ENCODE measurements around the gene FAM118B.

Gene FAM118B

GRCh38 chr11:126186708-126187529 is 24.7 kb upstream of the FAM118B start:
- no peak for DNase-seq

- no peak for DNase-seq
These were observed 23.1 kb upstream of the FAM118B start for GRCh38 chr11:126188332-126189108.

DNA sequence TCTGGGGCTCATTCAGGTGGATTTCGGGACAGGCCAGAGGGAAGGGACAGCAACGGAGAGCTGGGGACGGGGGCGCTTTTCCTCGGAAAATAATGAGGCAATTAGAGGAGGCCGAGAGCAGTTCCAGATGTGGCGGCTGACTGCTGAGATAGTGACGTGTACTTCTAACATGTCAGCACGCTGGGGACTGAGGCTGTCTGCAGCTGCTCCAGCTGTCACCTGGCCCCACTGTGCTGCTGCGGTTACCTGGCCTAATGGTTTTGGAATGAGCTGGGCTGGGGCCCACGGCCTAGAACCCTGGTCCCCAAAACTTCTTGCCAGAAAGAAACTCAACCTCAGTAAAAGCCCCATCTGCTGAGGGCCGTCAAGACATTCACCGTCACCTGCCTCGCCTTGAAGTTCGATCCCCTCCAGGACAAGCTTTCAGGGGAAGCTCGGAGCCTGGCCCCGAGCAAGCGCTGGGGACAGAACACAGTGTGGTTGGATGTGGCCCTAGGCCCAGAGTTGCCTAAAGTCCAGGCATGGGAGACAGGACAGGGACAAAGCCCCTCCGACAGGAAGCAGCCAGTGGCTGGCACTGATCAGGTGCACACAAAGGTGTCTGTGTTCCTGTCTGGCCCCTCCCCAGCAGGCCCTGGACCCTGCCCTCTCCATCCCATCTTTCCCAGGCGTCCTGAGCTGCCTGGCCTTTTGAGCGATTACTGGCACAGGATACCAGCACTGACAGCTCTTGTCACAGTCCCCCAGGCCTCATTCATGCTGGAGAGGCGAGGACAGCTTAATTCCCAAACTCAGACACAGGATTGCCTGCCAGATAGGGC is 22.3 kb upstream of the FAM118B start:
- DNase-seq = no peak

DNA sequence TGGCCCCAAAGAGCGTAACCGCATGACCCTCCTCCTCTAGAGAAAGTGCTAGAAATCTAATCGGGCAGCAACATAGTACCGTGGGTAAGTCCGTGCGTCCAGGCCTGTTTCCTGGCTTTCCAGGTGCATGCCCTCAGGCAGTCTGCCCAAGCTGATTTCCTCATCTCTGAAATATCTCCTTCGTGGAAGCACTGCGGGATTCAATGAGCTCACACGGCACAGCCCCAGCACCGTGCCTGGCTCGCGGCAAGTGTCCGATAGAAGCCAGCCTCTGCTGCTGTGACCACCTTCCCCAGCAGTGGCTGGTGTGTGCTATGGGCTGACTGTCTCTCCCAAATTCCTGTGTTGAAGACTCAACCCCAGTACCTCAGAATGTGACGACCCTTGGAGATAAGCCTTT is 20.8 kb upstream of the FAM118B start:
- no peak for DNase-seq

- no peak for DNase-seq
These were observed 20.1 kb upstream of the FAM118B start for GRCh38 chr11:126191379-126192073.

DNA sequence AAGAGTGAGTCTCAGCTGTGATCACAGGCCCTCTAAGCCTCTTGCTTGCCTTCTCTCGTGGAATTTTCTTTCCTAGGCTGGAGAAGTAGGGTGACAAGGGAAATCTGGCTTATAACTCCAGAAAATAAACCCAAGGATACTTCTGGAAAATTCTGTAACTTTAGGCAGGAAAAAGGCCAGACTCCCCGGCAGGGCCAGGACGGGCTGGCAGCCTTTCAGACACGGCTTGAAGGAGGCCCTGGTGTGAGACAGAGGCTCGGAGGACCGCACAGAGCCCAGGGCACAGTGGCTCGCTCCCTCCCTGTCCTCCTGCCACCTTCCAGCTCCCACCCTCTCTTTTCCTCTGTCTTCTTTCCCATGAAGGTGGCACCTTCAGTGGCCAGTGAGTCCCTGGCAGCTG is 19.2 kb upstream of the FAM118B start:
- no peak for DNase-seq

DNA sequence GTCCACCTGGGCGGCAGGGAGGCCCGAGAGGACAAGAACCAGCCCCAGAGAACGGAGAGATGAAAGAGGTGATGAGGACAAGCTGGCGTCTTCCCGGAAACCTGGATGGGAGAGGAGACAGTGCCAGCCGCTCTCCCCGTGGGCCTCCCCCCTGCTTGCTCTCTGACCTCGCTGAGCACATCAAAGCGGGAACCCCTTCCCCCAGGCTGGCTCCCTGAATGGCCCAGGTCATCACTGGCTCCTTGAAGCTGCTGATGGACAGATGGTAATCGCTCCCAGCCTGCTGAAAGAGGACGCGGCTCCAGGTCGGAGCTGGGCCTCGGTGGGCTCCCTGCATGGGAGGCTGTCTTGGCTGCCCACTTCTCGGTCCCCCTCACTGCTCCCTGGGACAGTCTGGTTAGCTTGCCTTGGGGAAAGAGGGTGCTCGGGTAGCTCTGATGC is 18.5 kb upstream of the FAM118B start:
- no peak for DNase-seq

GRCh38 chr11:126194121-126194543 is 17.4 kb upstream of the FAM118B start:
- DNase-seq = peak; percentile 40

DNA sequence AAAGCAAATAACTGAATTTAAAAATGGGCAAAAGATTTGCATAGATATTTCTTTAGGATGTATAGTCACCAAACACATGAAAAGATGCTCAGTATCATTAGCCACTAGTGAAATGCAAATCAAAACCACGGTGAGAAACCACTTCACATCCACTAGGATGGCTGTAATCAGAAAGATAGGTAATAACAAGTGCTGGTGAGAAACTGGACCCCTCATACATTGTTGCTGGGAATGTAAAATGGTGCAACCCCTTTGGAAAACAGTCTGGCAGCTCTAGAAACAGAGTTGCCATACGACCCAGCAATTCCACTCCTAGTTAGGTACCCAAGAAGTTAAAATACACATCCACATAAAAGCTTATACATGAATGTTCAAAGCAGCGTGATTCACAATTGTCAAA is 16.5 kb upstream of the FAM118B start:
- no peak for DNase-seq

DNA sequence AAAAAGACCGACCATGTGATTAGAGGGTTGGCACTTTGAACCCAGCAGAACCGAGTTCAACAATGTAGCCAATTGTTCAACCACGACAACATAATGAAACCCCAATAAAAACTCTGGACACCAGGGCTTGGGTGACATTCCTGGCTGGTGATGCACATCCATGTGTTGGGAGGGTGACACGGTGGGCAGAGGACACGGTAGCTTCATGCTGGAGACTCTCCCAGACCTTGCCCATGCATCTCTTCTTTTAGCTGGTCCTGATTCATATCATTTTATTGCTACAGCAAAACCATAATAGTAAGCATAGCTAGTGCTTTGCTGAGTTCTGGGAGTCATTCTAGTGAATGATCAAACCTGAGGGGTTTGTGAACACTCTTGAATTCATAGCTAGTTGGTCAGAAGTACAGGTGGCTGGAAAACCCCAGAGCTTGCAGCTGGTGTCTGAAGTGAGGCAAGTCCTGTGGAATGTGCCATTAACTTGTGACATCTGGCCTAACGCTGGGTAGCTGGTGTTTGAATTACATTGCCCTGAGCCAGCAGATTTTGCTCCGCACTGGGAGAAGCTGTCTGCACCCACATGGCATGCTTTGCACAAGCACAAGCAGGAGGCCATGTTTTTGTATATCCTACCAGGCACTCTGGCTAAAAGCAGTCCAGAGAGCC is 14.2 kb upstream of the FAM118B start:
- DNase-seq = peak; percentile 18

DNA sequence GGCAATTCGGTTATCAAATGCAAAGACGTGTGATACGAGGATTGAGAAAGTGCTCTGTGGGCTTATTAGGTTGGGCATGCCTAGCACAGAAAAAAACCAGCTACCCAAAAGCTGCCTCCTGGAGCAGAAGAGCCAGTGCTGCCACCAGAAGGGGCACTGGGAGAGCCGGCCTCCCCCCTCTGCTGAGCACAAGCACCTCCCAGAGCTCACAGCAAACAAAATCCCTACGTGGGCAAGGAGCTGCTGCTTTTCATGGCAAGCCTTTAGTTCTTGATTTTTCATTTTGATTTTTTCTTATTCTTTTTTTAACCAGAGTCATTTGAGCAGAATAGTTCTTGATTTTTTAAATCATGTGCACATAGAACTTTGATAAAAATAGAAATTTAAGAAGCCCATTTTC is 12.9 kb upstream of the FAM118B start:
- DNase-seq = no peak

GRCh38 chr11:126202646-126203359 is 8.8 kb upstream of the FAM118B start:
- DNase-seq = no peak

DNA sequence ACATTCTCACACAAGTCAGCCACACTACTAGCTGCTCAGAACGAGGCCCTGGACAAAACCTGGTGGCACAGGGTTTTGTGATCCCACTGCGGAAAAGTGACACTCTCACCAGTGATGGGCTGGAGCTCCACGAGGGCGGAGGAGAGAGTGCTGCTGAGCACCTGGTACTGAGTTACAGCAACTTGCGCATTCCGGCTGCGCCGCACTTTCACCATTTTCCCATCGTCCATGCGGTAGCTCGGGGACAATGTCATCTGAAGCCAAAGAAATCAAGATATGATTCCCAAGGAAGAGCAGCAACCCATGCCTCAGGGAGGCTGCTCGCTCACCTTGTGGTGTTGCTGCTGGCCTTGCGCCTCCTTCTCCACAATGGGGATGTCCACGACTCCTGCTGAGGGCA is 6.2 kb upstream of the FAM118B start:
- DNase-seq = no peak

DNA sequence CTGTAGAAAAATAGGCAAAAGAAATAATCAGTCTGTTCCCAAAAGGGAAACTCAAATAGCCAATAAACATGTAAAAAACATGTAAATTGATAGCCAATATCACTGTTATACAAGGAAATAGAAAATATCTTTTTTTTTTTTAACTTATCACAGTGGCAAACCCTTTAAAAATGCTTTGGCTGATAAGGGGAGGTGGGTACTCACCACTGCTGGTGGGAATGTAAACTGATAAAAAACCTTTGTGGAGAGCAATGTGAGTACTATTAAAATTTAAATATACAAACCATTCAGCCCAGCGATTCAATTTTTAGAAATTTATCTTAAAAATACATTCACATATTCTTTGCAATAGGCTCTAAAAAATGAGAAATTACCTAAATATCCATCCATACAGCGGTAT is 3.7 kb upstream of the FAM118B start:
- no peak for DNase-seq

- DNase-seq = no peak
These were observed 729 bp upstream of the FAM118B start for GRCh38 chr11:126210871-126211235.

GRCh38 chr11:126212089-126212660 is 593 bp downstream of the FAM118B start:
- no peak for DNase-seq

GRCh38 chr11:126214441-126214840 is 2.9 kb downstream of the FAM118B start:
- no peak for DNase-seq

- DNase-seq = no peak
These were observed 3.3 kb downstream of the FAM118B start for GRCh38 chr11:126214841-126215240.

GRCh38 chr11:126216526-126217305 is 5.1 kb downstream of the FAM118B start:
- no peak for DNase-seq

- no peak for DNase-seq
These were observed 5.9 kb downstream of the FAM118B start for GRCh38 chr11:126217491-126217890.
